Mesothelial cell of epicardium (in vitro differentiated cells): ENCODE results near the gene TECR. TPM values are rescaled to one million over a fixed set of nuclear protein-coding genes. Genes with fewer than 3 reads are reported as not detected.
"Not testable (repeated sequence)": the region's sequence is repeated elsewhere in the genome, so short reads cannot be mapped to it uniquely, and the experiment has no call there.

ENCODE experiments used
- DNase-seq, 2 experiments: peaks; one replicate each; pipeline ENCODE4 v3.0.0; 2021; ENCODE audit warnings: low spot score in 2 of 2; ENCODE audit not compliant: unreplicated experiment in 2 of 2
- H3K27ac Mint-ChIP-seq: 2 replicates; pipeline ENCODE4 v1.8.0; 2021; ENCODE audit warnings: mixed read lengths
- H3K27me3 Mint-ChIP-seq: 2 replicates; pipeline ENCODE4 v1.8.0; 2021; ENCODE audit warnings: low read depth, mixed read lengths
- H3K36me3 Mint-ChIP-seq: 2 replicates; pipeline ENCODE4 v1.8.0; 2021; ENCODE audit warnings: mixed read lengths
- H3K4me1 Mint-ChIP-seq: 2 replicates; pipeline ENCODE4 v1.8.0; 2021; ENCODE audit warnings: mixed read lengths
- H3K4me3 Mint-ChIP-seq: 2 replicates; pipeline ENCODE4 v1.8.0; 2021; ENCODE audit warnings: mild to moderate bottlenecking, moderate library complexity, mixed read lengths
- H3K9me3 Mint-ChIP-seq: 2 replicates; pipeline ENCODE4 v1.8.0; 2021; ENCODE audit warnings: mixed read lengths
- CTCF ChIP-seq: fragments of 200-600 bp; sonication (generic); IDR thresholded peaks from one replicate; pipeline ENCODE4 v1.5.0; 2021; ENCODE audit warnings: antibody characterized with exemption; ENCODE audit not compliant: unreplicated experiment
- total RNA-seq: library from RNA; stranded (reverse); gene quantifications from 3 replicates; pipeline ENCODE4 v1.2.1, GENCODE V29; 2021

TECR gene
- total RNA-seq, 1 donor from 2014 or later = 115 TPM

- H3K4me3 Mint-ChIP-seq = no peak overlapping the region
- no peak overlapping the region for H3K27ac Mint-ChIP-seq
- no peak for TF ChIP-seq CTCF
- H3K36me3 Mint-ChIP-seq = peaks cover 9% of the 10 kb centered on the region
- no peaks in the 10 kb centered on the region for H3K9me3 Mint-ChIP-seq
- no peaks in the 10 kb centered on the region for H3K27me3 Mint-ChIP-seq
- H3K4me1 Mint-ChIP-seq = peaks cover 15% of the 10 kb centered on the region
- no peak for DNase-seq
These were observed 34.2 kb downstream of the TECR start for GRCh38 chr19:14563590-14563926.

- no peaks in the 10 kb centered on the region for H3K9me3 Mint-ChIP-seq
- no peaks in the 10 kb centered on the region for H3K27me3 Mint-ChIP-seq
- DNase-seq = no peak
- H3K27ac Mint-ChIP-seq = no peak overlapping the region
- H3K36me3 Mint-ChIP-seq = peaks cover 10% of the 10 kb centered on the region
- no peak for TF ChIP-seq CTCF
- H3K4me1 Mint-ChIP-seq = peaks cover 12% of the 10 kb centered on the region
- H3K4me3 Mint-ChIP-seq = no peak overlapping the region
These were observed 34.7 kb downstream of the TECR start for GRCh38 chr19:14563989-14564651.

GRCh38 chr19:14564652-14565297 is 35.4 kb downstream of the TECR start:
- not testable (repeated sequence) for H3K36me3 Mint-ChIP-seq, H3K27me3 Mint-ChIP-seq, DNase-seq, H3K4me1 Mint-ChIP-seq, H3K4me3 Mint-ChIP-seq, H3K27ac Mint-ChIP-seq, H3K9me3 Mint-ChIP-seq

GRCh38 chr19:14565298-14565679 is 35.9 kb downstream of the TECR start:
- H3K27me3 Mint-ChIP-seq = no peaks in the 10 kb centered on the region
- no peak overlapping the region for H3K4me3 Mint-ChIP-seq
- H3K36me3 Mint-ChIP-seq = peaks cover 10% of the 10 kb centered on the region

GRCh38 chr19:14565765-14566711 is 36.6 kb downstream of the TECR start:
- DNase-seq = no peak
- Mint-ChIP-seq H3K4me3 (no peak overlapping the region), H3K9me3 (no peaks in the 10 kb centered on the region), H3K36me3 (peaks cover 10% of the 10 kb centered on the region), H3K27me3 (no peaks in the 10 kb centered on the region), H3K27ac (no peak overlapping the region), H3K4me1 (peaks cover 12% of the 10 kb centered on the region)
- TF ChIP-seq CTCF = no peak

More at GRCh38 chr19:14565298-14565679, 35.9 kb downstream of the TECR start:
- Mint-ChIP-seq H3K27ac (no peak overlapping the region), H3K4me1 (peaks cover 9% of the 10 kb centered on the region), H3K9me3 (no peaks in the 10 kb centered on the region)
- no peak for DNase-seq
- TF ChIP-seq CTCF = no peak

GRCh38 chr19:14566712-14567077 is 37.3 kb downstream of the TECR start:
- Mint-ChIP-seq H3K4me3 (no peak overlapping the region), H3K27me3 (no peaks in the 10 kb centered on the region), H3K9me3 (no peaks in the 10 kb centered on the region), H3K36me3 (peaks cover 10% of the 10 kb centered on the region), H3K27ac (no peak overlapping the region), H3K4me1 (peaks cover 14% of the 10 kb centered on the region)
- no peak for DNase-seq
- TF ChIP-seq CTCF = no peak
